RWPE2 (cell line): ENCODE measurements around the gene TOMM40.

Source experiments
- ATAC-seq: fragments of 200-7000 bp; cut with Tn5 transposase; 3 replicates; pipeline ENCODE4 v1.9.1; 2021; ENCODE audit warnings: low read depth
- DNase-seq: peaks from one replicate; pipeline ENCODE4 v3.0.0-alpha.2; 2020; ENCODE audit warnings: low spot score
- H3K27ac ChIP-seq: fragments of 450-650 bp; 2 replicates; pipeline ENCODE4 v1.5.1; 2017; ENCODE audit warnings: mild to moderate bottlenecking; ENCODE audit not compliant: poor library complexity, severe bottlenecking
- H3K27me3 ChIP-seq: fragments of 250-450 bp; sonication (Bioruptor Pico); 2 replicates; pipeline ENCODE4 v1.5.1; 2021; ENCODE audit warnings: mild to moderate bottlenecking, moderate library complexity; ENCODE audit not compliant: insufficient read depth, poor library complexity, severe bottlenecking
- H3K36me3 ChIP-seq: fragments of 250-450 bp; sonication (Bioruptor Pico); 2 replicates; pipeline ENCODE4 v1.5.1; 2020; ENCODE audit warnings: low read depth, mild to moderate bottlenecking, moderate library complexity
- H3K4me1 ChIP-seq: fragments of 250-450 bp; sonication (Bioruptor Pico); 2 replicates; pipeline ENCODE4 v1.5.1; 2021; ENCODE audit warnings: mild to moderate bottlenecking, moderate library complexity; ENCODE audit not compliant: insufficient read depth, poor library complexity, severe bottlenecking
- H3K4me3 ChIP-seq: fragments of 250-450 bp; sonication (Bioruptor Pico); 2 replicates; pipeline ENCODE4 v1.5.1; 2021; ENCODE audit warnings: mild to moderate bottlenecking, moderate library complexity; ENCODE audit not compliant: severe bottlenecking
- H3K9me3 ChIP-seq: fragments of 250-450 bp; sonication (Bioruptor Pico); 2 replicates; pipeline ENCODE4 v1.5.1; 2021; ENCODE audit warnings: mild to moderate bottlenecking, moderate library complexity; ENCODE audit not compliant: severe bottlenecking
- CTCF ChIP-seq: fragments of 450-650 bp; IDR thresholded peaks from one replicate; pipeline ENCODE4 v1.5.1; 2017; ENCODE audit warnings: mild to moderate bottlenecking, moderate library complexity; ENCODE audit not compliant: poor library complexity, severe bottlenecking

The TOMM40 gene

GRCh38 chr19:44904426-44904994, 13.5 kb downstream of the TOMM40 start:
- Histone ChIP-seq H3K4me3 (no peak overlapping the region), H3K27ac (no peak overlapping the region), H3K36me3 (peaks cover 32% of the 10 kb centered on the region), H3K4me1 (no peaks in the 10 kb centered on the region), H3K27me3 (no peaks in the 10 kb centered on the region), H3K9me3 (no peaks in the 10 kb centered on the region)
- DNase-seq (no peak), ATAC-seq (no peak)
- TF ChIP-seq CTCF, result no peak

- Histone ChIP-seq H3K27ac (no peak within 1 kb of the TSS), H3K4me1 (no peaks in the 10 kb centered on the region), H3K4me3 (peak within 1 kb of the TSS; percentile 17), H3K9me3 (no peaks in the 10 kb centered on the region), H3K27me3 (no peaks in the 10 kb centered on the region), H3K36me3 (peaks cover 22% of the 10 kb centered on the region)
- ATAC-seq, result peak; percentile 37
- no peak for TF ChIP-seq CTCF
- DNase-seq, result no peak
Measured at GRCh38 chr19:44905437-44906160, 14.5 kb downstream of the TOMM40 start, which contains the start of gene APOE. Gene APOE, plus strand, starts transcription at chr19:44905796. Its CDS starts 829 bp downstream, at chr19:44906625.

GRCh38 chr19:44907613-44908012, 16.6 kb downstream of the TOMM40 start:
- Histone ChIP-seq H3K27me3 (no peaks in the 10 kb centered on the region), H3K4me1 (no peaks in the 10 kb centered on the region), H3K4me3 (no peak overlapping the region), H3K9me3 (no peaks in the 10 kb centered on the region), H3K27ac (no peak overlapping the region), H3K36me3 (peaks cover 5% of the 10 kb centered on the region)
- no peak for TF ChIP-seq CTCF
- DNase-seq (no peak), ATAC-seq (no peak)

GRCh38 chr19:44908074-44908835, 17.2 kb downstream of the TOMM40 start:
- no peak overlapping the region for H3K27ac ChIP-seq
- no peak for TF ChIP-seq CTCF
- ATAC-seq, result no peak
- DNase-seq, result no peak
- H3K27me3 ChIP-seq, result no peaks in the 10 kb centered on the region
- no peaks in the 10 kb centered on the region for H3K36me3 ChIP-seq
- H3K4me1 ChIP-seq, result no peaks in the 10 kb centered on the region
- no peak overlapping the region for H3K4me3 ChIP-seq
- H3K9me3 ChIP-seq, result no peaks in the 10 kb centered on the region
